ENCODE data around the gene TMEM272. TPM values are rescaled to one million over a fixed set of nuclear protein-coding genes. Genes with fewer than 3 reads are reported as not detected.

Gene TMEM272
- total and polyA plus RNA-seq, 2 of the 13 experiments (the other 11 are each of a cell fraction or from before 2014, with no cell fraction given): 0.37 to 0.62 TPM

- no peak for TF ChIP-seq ZBTB44 (CRISPR knock-in tag; IDR thresholded peaks at IDR 0.05)
Observed at GRCh38 chr13:51883226-51883600, 38.2 kb upstream of the TMEM272 start (continued).

DNA sequence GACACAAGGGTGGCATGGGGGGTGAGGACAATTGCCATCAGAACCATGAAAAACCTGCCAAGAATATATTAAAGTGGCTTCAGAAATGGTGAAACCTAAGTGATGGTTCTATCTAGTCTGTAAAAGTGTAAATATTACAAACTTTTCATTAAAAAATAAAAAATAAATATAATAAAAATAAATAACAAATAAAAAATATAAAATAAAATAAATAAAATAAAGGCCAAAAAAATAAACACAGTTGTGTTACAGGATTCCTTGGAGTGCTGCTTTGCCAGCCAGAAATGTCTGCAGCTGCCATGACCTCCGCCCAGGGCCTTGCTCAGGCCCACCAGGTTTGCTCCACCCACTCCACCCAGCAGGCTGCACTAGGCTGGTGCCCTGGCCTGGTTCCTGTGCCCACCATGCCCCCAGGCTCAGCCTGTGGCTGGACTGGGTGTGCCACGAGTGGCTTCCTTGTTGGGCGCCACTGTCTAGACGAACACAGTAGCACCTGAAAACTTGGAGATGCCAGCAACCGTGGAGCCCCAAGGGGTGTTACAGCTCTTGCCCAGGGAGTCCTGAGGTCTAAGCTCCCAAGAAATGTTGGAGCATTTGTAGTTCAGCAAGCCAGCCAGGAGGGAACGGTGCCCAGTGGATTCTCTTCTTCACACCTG lies 37.7 kb upstream of the TMEM272 start:
- no peak overlapping the region for H2AFZ ChIP-seq (ENCODE audit: low read length)
- peaks cover 6% of the 10 kb centered on the region; the same call in 1 of the 2 replicates for H3K4me1 ChIP-seq (ENCODE audit: insufficient read depth, low read length)
- BruUV-seq (replicated peaks): no TSS peak
- no peak overlapping the region for H3K9ac ChIP-seq (ENCODE audit: insufficient read depth, low read depth, low read length)
- intact Hi-C loops (cut with micrococcal nuclease; ENCODE audit: unreplicated experiment) (no loop called here), in situ Hi-C loops (cut with HindIII; ENCODE audit: extremely low pct_ligation_motif_present, low pct_unique_long_range_greater_than_20kb) (no loop called here)
- no peak overlapping the region for H3K4me3 ChIP-seq (replicated peaks in 1 of 3; ENCODE audit: insufficient read depth in 1 of 3, low read depth in 2 of 3, low read length in 3 of 3)
- no peaks in the 10 kb centered on the region for H3K9me3 ChIP-seq (ENCODE audit: low read length)
- no peaks in the 10 kb centered on the region for H3K79me2 ChIP-seq (ENCODE audit: insufficient read depth, low read length)
- 0 out of 5 replicates have a peak, but pooled peaks cover 0 to 3% of the 10 kb centered on the region in 2 experiments for H3K36me3 ChIP-seq (replicated peaks in 1 of 2; ENCODE audit: control insufficient read depth in 1 of 2, insufficient read depth in 2 of 2, low read length in 2 of 2)
- ATAC-seq: no peak
- no peaks in the 10 kb centered on the region for H3K27me3 ChIP-seq (ENCODE audit: control insufficient read depth in 1 of 2, insufficient read depth in 2 of 2, low read length in 2 of 2)
- H4K20me1 ChIP-seq (ENCODE audit: insufficient read depth, low read length): no peaks in the 10 kb centered on the region
- ChIA-PET POLR2A (no interaction called here), CTCF (ENCODE audit: low intra/inter-chr PET ratio, low total read pairs) (no interaction called here)
- H3K27ac ChIP-seq (ENCODE audit: extremely low read length, insufficient read depth, low read length): no peak overlapping the region
- no peak overlapping the region for H3K4me2 ChIP-seq (ENCODE audit: low read depth, low read length)
- no peak for TF ChIP-seq ZNF282 (IDR thresholded peaks at IDR 0.05; ENCODE audit: partially characterized antibody)
- TF ChIP-seq, protein P1, sequence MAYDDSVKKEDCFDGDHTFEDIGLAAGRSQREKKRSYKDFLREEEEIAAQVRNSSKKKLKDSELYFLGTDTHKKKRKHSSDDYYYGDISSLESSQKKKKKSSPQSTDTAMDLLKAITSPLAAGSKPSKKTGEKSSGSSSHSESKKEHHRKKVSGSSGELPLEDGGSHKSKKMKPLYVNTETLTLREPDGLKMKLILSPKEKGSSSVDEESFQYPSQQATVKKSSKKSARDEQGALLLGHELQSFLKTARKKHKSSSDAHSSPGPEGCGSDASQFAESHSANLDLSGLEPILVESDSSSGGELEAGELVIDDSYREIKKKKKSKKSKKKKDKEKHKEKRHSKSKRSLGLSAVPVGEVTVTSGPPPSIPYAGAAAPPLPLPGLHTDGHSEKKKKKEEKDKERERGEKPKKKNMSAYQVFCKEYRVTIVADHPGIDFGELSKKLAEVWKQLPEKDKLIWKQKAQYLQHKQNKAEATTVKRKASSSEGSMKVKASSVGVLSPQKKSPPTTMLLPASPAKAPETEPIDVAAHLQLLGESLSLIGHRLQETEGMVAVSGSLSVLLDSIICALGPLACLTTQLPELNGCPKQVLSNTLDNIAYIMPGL (CRISPR knock-in tag; IDR thresholded peaks at IDR 0.05; ENCODE audit: borderline replicate concordance in 1 of 2, low read depth in 1 of 2): no peak
- no peak for TF ChIP-seq SMAD1 (CRISPR knock-in tag; IDR thresholded peaks at IDR 0.05; ENCODE audit: borderline replicate concordance, low read depth)
- no peak for FAIRE-seq
- 94% methylated on average over 2 of the region's 6 CpGs for WGBS (ENCODE audit: low lambda C conversion rate)
- DNase-seq (ENCODE audit: low spot score): no peak

All from HepG2 (cell line).